Smooth muscle cell of the brain vasculature (primary cell): ENCODE results near the gene AMZ2.
"Not testable (repeated sequence)": the region's sequence is repeated elsewhere in the genome, so short reads cannot be mapped to it uniquely, and the experiment has no call there.

Source experiments
- DNase-seq: peaks from one replicate; pipeline ENCODE4 v3.0.0-alpha.2; 2012; ENCODE audit warnings: low read depth, low spot score

AMZ2 gene

GRCh38 chr17:68220786-68221185, 27.1 kb upstream of the AMZ2 start:
- not testable (repeated sequence) for DNase-seq

GRCh38 chr17:68221786-68222185, 26.1 kb upstream of the AMZ2 start:
- DNase-seq, result no peak

- DNase-seq, result no peak
These were observed 25.2 kb upstream of the AMZ2 start for GRCh38 chr17:68222606-68223005.

GRCh38 chr17:68225055-68225454, 22.8 kb upstream of the AMZ2 start:
- DNase-seq, result not testable (repeated sequence)

DNA sequence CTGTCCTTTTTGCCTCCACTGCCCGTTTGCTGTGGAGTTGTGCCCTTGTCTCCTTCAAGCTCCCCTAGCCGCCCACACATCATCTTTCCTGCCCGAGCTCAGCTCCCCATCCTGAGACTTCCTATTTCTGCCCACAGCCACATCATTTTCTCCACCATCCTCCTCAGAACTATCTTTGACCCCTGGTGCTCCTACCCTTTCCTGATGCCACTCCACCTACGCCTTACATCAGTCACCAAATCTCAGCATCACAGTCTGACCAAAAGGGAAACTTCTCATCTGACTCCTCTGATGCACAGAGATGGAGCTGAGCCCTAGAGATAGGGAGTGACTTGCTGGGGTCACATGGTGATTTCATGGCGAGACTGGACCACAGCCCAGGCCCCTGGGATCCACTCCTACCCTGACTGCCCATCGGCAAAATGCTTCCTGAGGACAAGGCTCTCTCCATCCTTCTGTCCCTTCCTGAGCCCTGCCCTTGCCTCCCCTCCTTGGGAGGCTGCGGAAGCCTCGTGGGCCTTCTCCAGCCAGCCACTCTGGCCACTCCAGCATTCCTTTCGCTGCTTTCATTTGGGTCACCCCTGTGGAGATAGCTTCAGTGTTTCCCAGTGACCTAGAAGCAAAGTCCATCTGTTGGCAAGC, 19.7 kb upstream of the AMZ2 start:
- DNase-seq, result not testable (repeated sequence)

- DNase-seq, result no peak
These were observed 18.8 kb upstream of the AMZ2 start for GRCh38 chr17:68228817-68229570.

- no peak for DNase-seq
These were observed 18.2 kb upstream of the AMZ2 start for GRCh38 chr17:68229619-68230018.

- not testable (repeated sequence) for DNase-seq
These were observed 16.7 kb upstream of the AMZ2 start for GRCh38 chr17:68231131-68231530.

DNA sequence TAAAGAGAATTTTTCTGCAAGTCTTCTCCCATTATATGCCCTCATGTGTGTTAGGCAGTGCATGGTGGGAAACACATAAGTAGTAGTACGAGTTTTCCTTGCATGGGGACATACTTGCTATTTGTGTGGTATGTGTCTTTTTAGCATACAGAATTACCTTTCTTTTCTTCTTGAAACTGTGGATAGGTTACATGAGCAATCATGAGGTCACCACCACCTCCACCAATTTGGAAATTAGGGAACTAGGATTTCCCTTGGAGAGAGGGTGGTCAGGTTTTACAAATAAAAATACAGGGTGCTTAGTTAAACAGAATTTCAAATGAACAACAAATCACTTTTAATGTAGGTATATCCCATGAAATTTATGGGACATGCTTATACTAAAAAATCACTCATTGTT, 16.3 kb upstream of the AMZ2 start:
- DNase-seq, result no peak

- DNase-seq, result not testable (repeated sequence)
These were observed 15.1 kb upstream of the AMZ2 start for GRCh38 chr17:68232741-68233140.

DNA sequence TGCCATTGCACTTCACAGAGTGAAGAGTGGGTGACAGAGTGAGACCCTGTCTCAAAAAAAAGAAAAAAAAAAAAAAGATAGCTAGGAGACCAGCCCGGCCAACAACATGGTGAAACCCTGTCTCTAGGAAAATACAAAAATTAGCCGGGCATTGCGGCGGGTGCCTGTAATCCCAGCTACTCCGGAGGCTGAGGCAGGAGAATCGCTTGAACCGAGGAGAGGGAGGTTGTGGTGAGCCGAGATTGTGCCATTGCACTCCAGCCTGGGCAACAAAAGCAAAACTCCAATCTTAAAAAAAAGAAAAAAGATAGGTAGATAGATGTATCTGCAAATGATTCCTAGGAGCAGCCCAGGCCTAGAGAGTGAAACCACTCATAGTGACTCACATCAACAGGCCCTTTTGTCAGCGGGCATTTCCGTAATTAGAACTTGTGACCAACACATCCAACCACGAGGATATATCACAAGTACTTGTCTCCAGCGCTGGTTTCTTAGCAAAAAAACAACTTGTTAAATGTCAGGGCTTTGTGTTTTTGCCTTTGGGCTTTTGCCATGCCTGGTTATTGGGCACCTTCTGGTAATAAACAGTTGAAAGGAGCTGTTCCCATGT, 13.0 kb upstream of the AMZ2 start:
- peak; percentile 54 for DNase-seq

- not testable (repeated sequence) for DNase-seq
These were observed 12.5 kb upstream of the AMZ2 start for GRCh38 chr17:68235336-68235791.

DNA sequence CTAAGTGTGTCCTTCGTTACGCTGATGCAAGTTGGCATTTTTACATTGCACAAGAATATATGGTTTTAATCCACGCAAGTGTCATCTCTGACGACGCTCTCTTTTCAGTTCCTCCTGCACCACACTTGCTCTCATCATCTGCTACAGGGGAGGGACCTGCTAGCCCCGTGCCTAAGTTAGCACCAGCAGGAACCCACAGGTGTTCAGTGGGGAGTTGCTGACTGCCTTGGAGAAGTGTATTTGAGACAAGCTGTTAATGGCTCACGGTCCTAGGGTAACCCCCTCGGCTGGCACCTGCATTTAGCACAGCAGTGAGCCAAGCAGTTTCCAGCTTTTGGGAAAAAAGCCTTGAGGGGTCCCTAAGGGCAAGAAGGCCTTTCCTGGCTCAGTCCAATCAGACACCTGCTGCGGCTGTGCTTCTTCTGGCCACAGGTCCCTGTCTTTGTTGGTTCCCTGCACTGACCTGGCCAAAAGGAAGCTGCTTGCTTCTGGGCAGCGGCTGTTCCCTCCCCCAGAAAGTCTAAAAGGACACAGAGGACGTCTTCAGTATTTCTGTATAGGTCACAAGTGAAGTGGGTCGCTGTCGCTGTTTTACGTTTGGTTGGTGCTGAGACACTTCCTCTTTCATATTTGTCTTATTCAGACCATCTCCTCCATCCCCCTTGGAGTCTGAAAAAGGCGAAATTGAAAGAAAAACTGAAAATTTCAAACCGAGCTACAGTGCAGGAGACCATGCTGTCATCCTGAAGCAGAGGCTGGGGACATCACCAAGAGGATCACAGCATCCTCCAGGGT, 10.3 kb upstream of the AMZ2 start:
- DNase-seq, result not testable (repeated sequence)

GRCh38 chr17:68238164-68238870, 9.5 kb upstream of the AMZ2 start:
- DNase-seq, result no peak

- DNase-seq, result no peak
These were observed 9.0 kb upstream of the AMZ2 start for GRCh38 chr17:68238871-68239253.

- DNase-seq, result no peak
These were observed 8.0 kb upstream of the AMZ2 start for GRCh38 chr17:68239632-68240366.

GRCh38 chr17:68246271-68247028, 1.4 kb upstream of the AMZ2 start:
- DNase-seq, result no peak

- DNase-seq, result peak; percentile 15
These were observed 469 bp downstream of the AMZ2 start for GRCh38 chr17:68248199-68248825.

DNA sequence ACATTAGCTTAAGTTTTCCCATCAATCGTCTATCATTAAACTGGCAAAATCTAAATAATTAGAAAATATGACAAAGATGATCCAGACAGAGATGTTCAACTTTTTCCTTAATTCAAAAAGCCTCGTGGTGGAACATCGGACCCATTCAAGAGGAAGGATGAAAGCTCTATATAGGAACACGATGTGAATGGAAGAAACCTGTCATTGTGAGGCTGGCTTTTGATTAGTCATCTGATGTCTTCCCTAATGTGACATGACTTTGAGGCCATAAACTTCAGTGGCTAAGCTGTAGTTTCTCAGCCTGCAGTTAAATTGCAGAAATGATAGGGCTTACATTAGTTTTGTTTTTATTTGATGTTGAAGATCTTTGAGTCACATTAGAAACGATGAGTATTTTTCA, 1.0 kb downstream of the AMZ2 start:
- no peak for DNase-seq
